Activated CD8-positive, alpha-beta T cell treated with anti-CD3 and anti-CD28 coated beads, Interleukin-2, amount 10 ng/mL, durations not matched to agents 7 days and 5 days (primary cell): ENCODE results near the gene SYT2. TPM values are rescaled to one million over a fixed set of nuclear protein-coding genes. Genes with fewer than 3 reads are reported as not detected.

Source experiments
- ATAC-seq: fragments of 150-1000 bp; cut with Tn5 transposase; one replicate; pipeline ENCODE4 v1.10.0; 2021; ENCODE audit warnings: moderate library complexity
- CTCF ChIA-PET: fragments of 350-600 bp; sonication (Branson Sonifier 250); formaldehyde crosslinking; loops from one replicate; lab custom pipeline; 2021; ENCODE audit warnings: antibody characterized with exemption; lab: Charles Lee
- POLR2A ChIA-PET: fragments of 350-600 bp; sonication (Branson Sonifier 250); formaldehyde crosslinking; loops from one replicate; lab custom pipeline; 2021; ENCODE audit warnings: antibody characterized with exemption; lab: Charles Lee
- DNase-seq: peaks from one replicate; pipeline ENCODE4 v3.0.0-alpha.2; 2020
- H3K27ac Mint-ChIP-seq: one replicate; pipeline ENCODE4 v1.8.0; 2021; ENCODE audit warnings: mild to moderate bottlenecking, mixed read lengths
- H3K27me3 Mint-ChIP-seq: one replicate; pipeline ENCODE4 v1.8.0; 2021; ENCODE audit warnings: low read depth, mixed read lengths
- H3K36me3 Mint-ChIP-seq: one replicate; pipeline ENCODE4 v1.8.0; 2021; ENCODE audit warnings: low read depth, mixed read lengths
- H3K4me1 Mint-ChIP-seq: one replicate; pipeline ENCODE4 v1.8.0; 2021; ENCODE audit warnings: low read depth, mixed read lengths
- H3K4me3 Mint-ChIP-seq: one replicate; pipeline ENCODE4 v1.8.0; 2021; ENCODE audit warnings: mild to moderate bottlenecking, mixed read lengths
- H3K9me3 Mint-ChIP-seq: one replicate; pipeline ENCODE4 v1.8.0; 2022; ENCODE audit warnings: mixed read lengths; ENCODE audit not compliant: insufficient read depth
- total RNA-seq, 2 experiments: library from RNA; stranded (reverse); gene quantifications; one replicate each; pipeline ENCODE4 v1.2.3, GENCODE V29; 2021

The SYT2 gene
- total RNA-seq, 2 experiments from 2014 or later = not detected

GRCh38 chr1:202671399-202671798 is 38.9 kb downstream of the SYT2 start:
- CTCF ChIA-PET = interaction anchor here (0.7 to 1.6 kb wide), 2 partner anchors 48 to 95 kb away, joined by 3 to 4 read pairs; no protein-coding TSS in a partner anchor
- no peak for ATAC-seq
- H3K27me3 Mint-ChIP-seq = peaks cover 14% of the 10 kb centered on the region
- POLR2A ChIA-PET = no interaction called here
- H3K9me3 Mint-ChIP-seq = no peaks in the 10 kb centered on the region
- DNase-seq = no peak
- no peak overlapping the region for H3K4me3 Mint-ChIP-seq
- H3K36me3 Mint-ChIP-seq = no peaks in the 10 kb centered on the region
- H3K27ac Mint-ChIP-seq = no peak overlapping the region
- H3K4me1 Mint-ChIP-seq = no peaks in the 10 kb centered on the region

- Mint-ChIP-seq H3K9me3 (no peaks in the 10 kb centered on the region), H3K4me3 (no peak overlapping the region), H3K27ac (no peak overlapping the region), H3K4me1 (no peaks in the 10 kb centered on the region), H3K27me3 (peaks cover 24% of the 10 kb centered on the region), H3K36me3 (no peaks in the 10 kb centered on the region)
- CTCF ChIA-PET = interaction anchor here (0.8 kb wide), 1 partner anchor 16 kb away, joined by 3 read pairs; no protein-coding TSS in a partner anchor
- ATAC-seq (no peak), DNase-seq (no peak)
- POLR2A ChIA-PET = no interaction called here
These were observed 44.8 kb downstream of the SYT2 start for GRCh38 chr1:202665417-202665816.

- ChIA-PET CTCF (no interaction called here), POLR2A (no interaction called here)
- DNase-seq (no peak), ATAC-seq (no peak)
- Mint-ChIP-seq H3K36me3 (no peaks in the 10 kb centered on the region), H3K27ac (no peak overlapping the region), H3K4me1 (no peaks in the 10 kb centered on the region), H3K27me3 (peaks cover 23% of the 10 kb centered on the region), H3K4me3 (no peak overlapping the region), H3K9me3 (no peaks in the 10 kb centered on the region)
These were observed 46.2 kb downstream of the SYT2 start for GRCh38 chr1:202664083-202664482.

- H3K27ac Mint-ChIP-seq = no peak overlapping the region
- H3K4me3 Mint-ChIP-seq = no peak overlapping the region
- H3K27me3 Mint-ChIP-seq = peaks cover 22% of the 10 kb centered on the region
- no peaks in the 10 kb centered on the region for H3K4me1 Mint-ChIP-seq
- no peaks in the 10 kb centered on the region for H3K9me3 Mint-ChIP-seq
- POLR2A ChIA-PET = no interaction called here
- DNase-seq = no peak
- no peak for ATAC-seq
- no peaks in the 10 kb centered on the region for H3K36me3 Mint-ChIP-seq
- CTCF ChIA-PET = no interaction called here
These were observed 47.1 kb downstream of the SYT2 start for GRCh38 chr1:202663131-202663530.

GRCh38 chr1:202662081-202662480 is 48.2 kb downstream of the SYT2 start:
- Mint-ChIP-seq H3K27me3 (peaks cover 24% of the 10 kb centered on the region), H3K4me1 (no peaks in the 10 kb centered on the region), H3K36me3 (no peaks in the 10 kb centered on the region), H3K9me3 (no peaks in the 10 kb centered on the region), H3K27ac (no peak overlapping the region), H3K4me3 (no peak overlapping the region)
- CTCF ChIA-PET = no interaction called here
- POLR2A ChIA-PET = no interaction called here
- no peak for DNase-seq
- no peak for ATAC-seq

- no peak overlapping the region for H3K27ac Mint-ChIP-seq
These were observed 49.0 kb downstream of the SYT2 start for GRCh38 chr1:202661136-202661845.

GRCh38 chr1:202659974-202660373 is 50.3 kb downstream of the SYT2 start:
- Mint-ChIP-seq H3K4me3 (no peak overlapping the region), H3K27me3 (peaks cover 25% of the 10 kb centered on the region), H3K4me1 (no peaks in the 10 kb centered on the region), H3K9me3 (no peaks in the 10 kb centered on the region), H3K27ac (no peak overlapping the region), H3K36me3 (no peaks in the 10 kb centered on the region)
- ChIA-PET POLR2A (no interaction called here), CTCF (interaction anchor here (0.7 to 1.3 kb wide), 4 partner anchors 39 to 317 kb away, joined by 3 to 5 read pairs (median 3); no protein-coding TSS in a partner anchor)
- no peak for ATAC-seq
- DNase-seq = no peak

More at GRCh38 chr1:202661136-202661845, 49.0 kb downstream of the SYT2 start:
- ATAC-seq (no peak), DNase-seq (no peak)
- POLR2A ChIA-PET = no interaction called here
- Mint-ChIP-seq H3K9me3 (no peaks in the 10 kb centered on the region), H3K4me1 (no peaks in the 10 kb centered on the region), H3K36me3 (no peaks in the 10 kb centered on the region), H3K4me3 (no peak overlapping the region), H3K27me3 (peaks cover 25% of the 10 kb centered on the region)
- CTCF ChIA-PET = interaction anchor here (0.9 to 1.4 kb wide), 3 partner anchors 14 to 318 kb away, joined by 3 to 4 read pairs (median 3); no protein-coding TSS in a partner anchor

- peaks cover 29% of the 10 kb centered on the region for H3K27me3 Mint-ChIP-seq
- H3K27ac Mint-ChIP-seq = no peak overlapping the region
- H3K4me3 Mint-ChIP-seq = no peak overlapping the region
- H3K4me1 Mint-ChIP-seq = no peaks in the 10 kb centered on the region
- ChIA-PET POLR2A (no interaction called here), CTCF (interaction anchor here (0.7 to 1.3 kb wide), 3 partner anchors 40 to 227 kb away, joined by 3 to 5 read pairs (median 3); no protein-coding TSS in a partner anchor)
- DNase-seq (no peak), ATAC-seq (no peak)
- H3K9me3 Mint-ChIP-seq = no peaks in the 10 kb centered on the region
- no peaks in the 10 kb centered on the region for H3K36me3 Mint-ChIP-seq
These were observed 50.7 kb downstream of the SYT2 start for GRCh38 chr1:202659541-202659940.

- Mint-ChIP-seq H3K4me3 (no peak overlapping the region), H3K36me3 (no peaks in the 10 kb centered on the region), H3K27me3 (peaks cover 30% of the 10 kb centered on the region), H3K27ac (no peak overlapping the region), H3K4me1 (no peaks in the 10 kb centered on the region), H3K9me3 (no peaks in the 10 kb centered on the region)
- no peak for DNase-seq
- ATAC-seq = no peak
- ChIA-PET CTCF (no interaction called here), POLR2A (no interaction called here)
These were observed 51.5 kb downstream of the SYT2 start for GRCh38 chr1:202658769-202659168.

GRCh38 chr1:202658251-202658759 is 51.9 kb downstream of the SYT2 start:
- Mint-ChIP-seq H3K36me3 (no peaks in the 10 kb centered on the region), H3K27ac (no peak overlapping the region), H3K4me1 (no peaks in the 10 kb centered on the region), H3K4me3 (no peak overlapping the region), H3K27me3 (peaks cover 27% of the 10 kb centered on the region), H3K9me3 (no peaks in the 10 kb centered on the region)
- POLR2A ChIA-PET = interaction anchor here (0.6 kb wide), 1 partner anchor 856 kb away, joined by 3 read pairs; no protein-coding TSS in a partner anchor
- DNase-seq (no peak), ATAC-seq (no peak)
- CTCF ChIA-PET = no interaction called here

- no peak overlapping the region for H3K4me3 Mint-ChIP-seq
- no peak overlapping the region for H3K27ac Mint-ChIP-seq
- DNase-seq (no peak), ATAC-seq (no peak)
- no peaks in the 10 kb centered on the region for H3K36me3 Mint-ChIP-seq
- H3K27me3 Mint-ChIP-seq = peaks cover 24% of the 10 kb centered on the region
- no peaks in the 10 kb centered on the region for H3K4me1 Mint-ChIP-seq
- POLR2A ChIA-PET = no interaction called here
- CTCF ChIA-PET = no interaction called here
- H3K9me3 Mint-ChIP-seq = no peaks in the 10 kb centered on the region
These were observed 53.2 kb downstream of the SYT2 start for GRCh38 chr1:202656951-202657646.

- H3K27me3 Mint-ChIP-seq = peaks cover 24% of the 10 kb centered on the region
- no peaks in the 10 kb centered on the region for H3K9me3 Mint-ChIP-seq
- no peak overlapping the region for H3K27ac Mint-ChIP-seq
- H3K4me1 Mint-ChIP-seq = no peaks in the 10 kb centered on the region
- CTCF ChIA-PET = no interaction called here
- no peak for DNase-seq
- POLR2A ChIA-PET = no interaction called here
- no peak for ATAC-seq
- no peak overlapping the region for H3K4me3 Mint-ChIP-seq
- no peaks in the 10 kb centered on the region for H3K36me3 Mint-ChIP-seq
These were observed 54.2 kb downstream of the SYT2 start for GRCh38 chr1:202656057-202656456.
